ENCODE data around the gene SGO1. TPM values are rescaled to one million over a fixed set of nuclear protein-coding genes. Genes with fewer than 3 reads are reported as not detected.

The SGO1 gene
- polyA plus RNA-seq, 3 donors = 8.5 to 12.5 (median 10.7) TPM

- no peak for DNase-seq (ENCODE audit: extremely low read depth in 1 of 11, low read depth in 9 of 11, low spot score in 4 of 11)
These were observed 4.7 kb downstream of the SGO1 start for GRCh38 chr3:20181276-20181675.

- DNase-seq (ENCODE audit: extremely low read depth in 1 of 11, low read depth in 9 of 11, low spot score in 4 of 11) = no peak
These were observed 12.1 kb downstream of the SGO1 start for GRCh38 chr3:20173844-20174410.

GRCh38 chr3:20161714-20162113 is 24.3 kb downstream of the SGO1 start:
- no peak for DNase-seq (ENCODE audit: extremely low read depth in 1 of 11, low read depth in 9 of 11, low spot score in 4 of 11)

- no peak for DNase-seq (ENCODE audit: extremely low read depth in 1 of 11, low read depth in 9 of 11, low spot score in 4 of 11)
These were observed 25.8 kb downstream of the SGO1 start for GRCh38 chr3:20160230-20160629.

GRCh38 chr3:20154928-20155327 is 31.1 kb downstream of the SGO1 start:
- no peak for DNase-seq (ENCODE audit: extremely low read depth in 1 of 11, low read depth in 9 of 11, low spot score in 4 of 11)

GRCh38 chr3:20154078-20154477 is 31.9 kb downstream of the SGO1 start:
- DNase-seq (ENCODE audit: extremely low read depth in 1 of 11, low read depth in 9 of 11, low spot score in 4 of 11) = no peak

GRCh38 chr3:20148466-20148865 is 37.5 kb downstream of the SGO1 start:
- no peak for DNase-seq (ENCODE audit: extremely low read depth in 1 of 11, low read depth in 9 of 11, low spot score in 4 of 11)

GRCh38 chr3:20147361-20147760 is 38.6 kb downstream of the SGO1 start:
- DNase-seq (ENCODE audit: extremely low read depth in 1 of 11, low read depth in 9 of 11, low spot score in 4 of 11) = no peak

GRCh38 chr3:20146301-20146700 is 39.7 kb downstream of the SGO1 start:
- no peak for DNase-seq (ENCODE audit: extremely low read depth in 1 of 11, low read depth in 9 of 11, low spot score in 4 of 11)

GRCh38 chr3:20145874-20146273 is 40.1 kb downstream of the SGO1 start:
- DNase-seq (ENCODE audit: extremely low read depth in 1 of 11, low read depth in 9 of 11, low spot score in 4 of 11) = no peak

- no peak for DNase-seq (ENCODE audit: extremely low read depth in 1 of 11, low read depth in 9 of 11, low spot score in 4 of 11)
These were observed 42.5 kb downstream of the SGO1 start for GRCh38 chr3:20143519-20143918.

GRCh38 chr3:20142517-20142916 is 43.5 kb downstream of the SGO1 start:
- no peak for DNase-seq (ENCODE audit: extremely low read depth in 1 of 11, low read depth in 9 of 11, low spot score in 4 of 11)

GRCh38 chr3:20141851-20142250 is 44.2 kb downstream of the SGO1 start:
- DNase-seq (ENCODE audit: extremely low read depth in 1 of 11, low read depth in 9 of 11, low spot score in 4 of 11) = peak in 4 of 11 donors; percentile 7 to 38 (median 16)

GRCh38 chr3:20141316-20141715 is 44.7 kb downstream of the SGO1 start:
- DNase-seq (ENCODE audit: extremely low read depth in 1 of 11, low read depth in 9 of 11, low spot score in 4 of 11) = no peak

- DNase-seq (ENCODE audit: extremely low read depth in 1 of 11, low read depth in 9 of 11, low spot score in 4 of 11) = no peak
These were observed 45.1 kb downstream of the SGO1 start for GRCh38 chr3:20140881-20141280.

GRCh38 chr3:20137647-20138046 is 48.4 kb downstream of the SGO1 start:
- DNase-seq (ENCODE audit: extremely low read depth in 1 of 11, low read depth in 9 of 11, low spot score in 4 of 11) = no peak

- DNase-seq (ENCODE audit: extremely low read depth in 1 of 11, low read depth in 9 of 11, low spot score in 4 of 11) = no peak
These were observed 49.8 kb downstream of the SGO1 start for GRCh38 chr3:20136231-20136630.

- peak in 9 of 11 donors; percentile 12 to 58 (median 42) for DNase-seq (ENCODE audit: extremely low read depth in 1 of 11, low read depth in 9 of 11, low spot score in 4 of 11)
These were observed 55.9 kb downstream of the SGO1 start for GRCh38 chr3:20130106-20130505.

GRCh38 chr3:20128358-20128757 is 57.6 kb downstream of the SGO1 start:
- DNase-seq (ENCODE audit: extremely low read depth in 1 of 11, low read depth in 9 of 11, low spot score in 4 of 11) = peak in 2 of 11 donors; percentile 7 to 27

GRCh38 chr3:20125897-20126296 is 60.1 kb downstream of the SGO1 start:
- DNase-seq (ENCODE audit: extremely low read depth in 1 of 11, low read depth in 9 of 11, low spot score in 4 of 11) = no peak

- DNase-seq (ENCODE audit: extremely low read depth in 1 of 11, low read depth in 9 of 11, low spot score in 4 of 11) = no peak
These were observed 60.7 kb downstream of the SGO1 start for GRCh38 chr3:20125289-20125688.
